Measurements from ENCODE around the gene HOXA13. TPM values are rescaled to one million over a fixed set of nuclear protein-coding genes. Genes with fewer than 3 reads are reported as not detected.
A peak's percentile ranks its signal among the peaks of the same experiment; 100 is the strongest.

The HOXA13 gene
- total RNA-seq, 1 donor from 2014 or later, result 14.5 TPM

DNA sequence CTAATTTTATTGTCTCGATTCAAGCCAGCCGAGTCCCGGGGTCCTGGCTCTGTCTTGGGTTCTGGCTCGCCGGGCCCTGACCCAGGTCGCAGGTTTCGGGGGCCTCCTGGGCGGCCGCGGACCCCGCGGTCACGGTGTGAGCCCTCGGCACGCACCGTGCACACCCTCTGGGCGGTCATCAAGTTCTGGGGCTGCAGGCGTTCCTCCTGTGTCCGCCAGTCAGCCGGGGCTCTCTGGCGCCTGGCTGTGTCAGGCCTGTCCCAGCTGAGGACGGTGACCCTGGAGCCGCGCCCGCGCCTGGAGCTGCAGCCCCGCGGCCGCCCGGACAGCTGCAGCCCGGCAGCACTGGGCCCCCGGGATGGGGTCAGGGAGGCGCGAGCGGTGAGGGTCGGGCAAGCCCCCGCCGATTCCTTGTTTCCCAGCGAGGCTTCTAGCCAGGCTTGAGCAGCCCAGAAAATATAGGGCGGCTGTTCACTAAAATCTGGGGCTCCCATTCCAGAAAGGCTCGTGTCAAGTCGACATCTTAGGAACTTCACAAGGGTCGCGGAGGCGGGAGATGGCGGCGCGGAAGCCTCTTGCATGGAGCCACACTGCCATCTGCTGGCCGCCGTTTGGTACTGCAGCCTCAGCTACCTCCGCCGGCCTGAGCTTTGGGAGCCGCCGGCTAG, 39.2 kb downstream of the HOXA13 start:
- Histone ChIP-seq H3K4me1 (peaks cover 42% of the 10 kb centered on the region), H3K36me3 (no peaks in the 10 kb centered on the region), H3K27ac (peak overlapping the region; percentile 75), H3K9me3 (no peaks in the 10 kb centered on the region), H3K27me3 (no peaks in the 10 kb centered on the region), H3K4me3 (peak overlapping the region; percentile 55 to 64)
- DNase-seq (ENCODE audit: extremely low spot score in 2 of 2), result no peak
- intact Hi-C loops (cut with DNase I), result loop anchor here (10.0 kb wide), 1 partner anchor 1306 kb away; no protein-coding TSS in a partner anchor
- TF ChIP-seq CTCF (IDR thresholded peaks at IDR 0.05), result peak; percentile 98 to 100 (median 99)
- TF ChIP-seq POLR2A (IDR thresholded peaks at IDR 0.05), result no peak
- peak; percentile 9 to 29 for TF ChIP-seq POLR2AphosphoS5 (IDR thresholded peaks at IDR 0.05; ENCODE audit: insufficient read depth in 1 of 2, low read depth in 1 of 2)

- Histone ChIP-seq H3K27me3 (no peaks in the 10 kb centered on the region), H3K4me1 (peaks cover 44% of the 10 kb centered on the region), H3K27ac (peak overlapping the region; percentile 75), H3K4me3 (peak overlapping the region; percentile 55 to 64), H3K9me3 (no peaks in the 10 kb centered on the region), H3K36me3 (no peaks in the 10 kb centered on the region)
- TF ChIP-seq POLR2A (IDR thresholded peaks at IDR 0.05) (no peak), POLR2AphosphoS5 (IDR thresholded peaks at IDR 0.05; ENCODE audit: insufficient read depth in 1 of 2, low read depth in 1 of 2) (no peak), CTCF (IDR thresholded peaks at IDR 0.05) (no peak)
- no peak for DNase-seq (ENCODE audit: extremely low spot score in 2 of 2)
- intact Hi-C loops (cut with DNase I), result loop anchor here (10.0 kb wide), 1 partner anchor 1305 kb away; no protein-coding TSS in a partner anchor
Observed at GRCh38 chr7:27160145-27160545, 39.7 kb downstream of the HOXA13 start.

DNA sequence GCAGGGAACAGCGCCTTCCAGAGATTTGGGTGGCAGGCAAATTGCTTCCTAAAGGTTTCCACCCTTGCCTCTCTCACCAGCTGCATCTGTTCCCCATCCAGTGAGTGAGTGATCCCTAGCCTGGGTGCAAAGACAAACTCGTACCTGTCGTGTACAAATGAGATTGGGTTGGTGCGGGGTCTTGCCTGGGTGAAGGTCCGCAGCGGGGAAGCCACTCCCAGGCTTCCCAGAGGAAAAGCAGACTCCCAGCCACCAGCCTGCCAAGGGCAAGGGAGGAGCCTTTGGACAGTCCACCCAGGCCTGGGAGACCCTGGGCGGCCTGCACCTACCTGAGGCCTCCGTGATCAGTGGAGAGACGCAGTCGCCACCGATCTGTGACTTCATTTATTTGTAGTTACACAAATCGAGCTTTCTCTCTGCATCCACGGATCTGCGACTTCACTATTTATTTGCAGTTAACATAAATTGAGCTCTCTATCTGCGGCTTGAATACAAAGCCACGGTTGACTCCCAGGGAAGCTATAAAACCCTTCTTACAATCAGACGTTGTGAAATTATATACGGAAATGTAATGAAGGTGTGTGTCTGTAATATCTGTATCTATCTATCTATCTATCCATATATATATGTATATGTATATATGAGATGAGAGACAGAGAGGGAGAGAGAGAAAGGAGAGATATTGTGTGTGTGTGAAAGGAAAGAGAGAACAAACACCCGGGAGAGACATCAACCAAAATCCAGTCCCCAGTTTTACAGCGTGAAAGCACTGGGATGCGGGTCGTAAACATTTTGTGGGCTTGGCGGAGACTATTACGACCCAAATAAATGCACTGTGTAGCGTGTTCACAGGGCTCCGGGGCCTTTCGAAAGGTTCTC, 40.4 kb downstream of the HOXA13 start:
- no peak for DNase-seq (ENCODE audit: extremely low spot score in 2 of 2)
- peaks cover 45% of the 10 kb centered on the region for H3K4me1 ChIP-seq
- no peaks in the 10 kb centered on the region for H3K27me3 ChIP-seq
- H3K9me3 ChIP-seq, result no peaks in the 10 kb centered on the region
- intact Hi-C loops (cut with DNase I), result loop anchor here (10.0 kb wide), 2 partner anchors 955 to 1305 kb away; partner anchors contain the start of genes CBX3 and HNRNPA2B1
- no peaks in the 10 kb centered on the region for H3K36me3 ChIP-seq
- peak overlapping the region; percentile 55 to 64 for H3K4me3 ChIP-seq
- TF ChIP-seq POLR2AphosphoS5 (IDR thresholded peaks at IDR 0.05; ENCODE audit: insufficient read depth in 1 of 2, low read depth in 1 of 2), result no peak
- TF ChIP-seq CTCF (IDR thresholded peaks at IDR 0.05), result no peak
- no peak for TF ChIP-seq POLR2A (IDR thresholded peaks at IDR 0.05)
- H3K27ac ChIP-seq, result peak overlapping the region; percentile 75

- Histone ChIP-seq H3K27me3 (no peaks in the 10 kb centered on the region), H3K4me1 (peaks cover 47% of the 10 kb centered on the region), H3K9me3 (no peaks in the 10 kb centered on the region), H3K36me3 (no peaks in the 10 kb centered on the region), H3K27ac (no peak overlapping the region), H3K4me3 (no peak overlapping the region)
- no peak for TF ChIP-seq CTCF (IDR thresholded peaks at IDR 0.05)
- no peak for TF ChIP-seq POLR2A (IDR thresholded peaks at IDR 0.05)
- TF ChIP-seq POLR2AphosphoS5 (IDR thresholded peaks at IDR 0.05; ENCODE audit: insufficient read depth in 1 of 2, low read depth in 1 of 2), result no peak
- DNase-seq (ENCODE audit: extremely low spot score in 2 of 2), result no peak
- intact Hi-C loops (cut with DNase I), result loop anchor here (10.0 kb wide), 1 partner anchor 954 kb away; the partner anchor contains the start of genes CBX3 and HNRNPA2B1
Observed at GRCh38 chr7:27158436-27159265, 41.2 kb downstream of the HOXA13 start.

All from vagina (tissue), 2 donors.